K562 (cell line): ENCODE measurements around the gene AGPAT3. TPM values are rescaled to one million over a fixed set of nuclear protein-coding genes. Genes with fewer than 3 reads are reported as not detected.

ENCODE experiments used
- CBFB ChIP-seq: sonication (generic); formaldehyde crosslinking; IDR thresholded peaks from 2 replicates; pipeline ENCODE4 v1.4.0; 2020; ENCODE audit warnings: mild to moderate bottlenecking, missing genetic modification reagents
- CCAR2 ChIP-seq: fragments of 200-400 bp; formaldehyde crosslinking; IDR thresholded peaks from 2 replicates; pipeline ENCODE4 v1.6.1; 2017; ENCODE audit warnings: mild to moderate bottlenecking, low read depth, low read length
- EWSR1 ChIP-seq: fragments of 450-650 bp; IDR thresholded peaks from 2 replicates; pipeline ENCODE4 v1.6.1; 2018; ENCODE audit warnings: borderline replicate concordance, mild to moderate bottlenecking, low read depth, moderate library complexity; ENCODE audit not compliant: partially characterized antibody
- GTF2A2 ChIP-seq: IDR thresholded peaks from 2 replicates; pipeline ENCODE4 v1.6.1; 2016; ENCODE audit warnings: mild to moderate bottlenecking, missing genetic modification characterization, missing compliant biosample characterization
- JUN ChIP-seq, 2 experiments: sonication (generic) in 1 of 2; formaldehyde crosslinking in 1 of 2; IDR thresholded peaks; 2 replicates each; pipeline versions ENCODE4 v1.6.1 to v1.8.0; 2012 to 2022; ENCODE audit warnings: borderline replicate concordance in 2 of 2, mild to moderate bottlenecking in 2 of 2, improper control_type of control experiment in 1 of 2, low read depth in 1 of 2, low read length in 1 of 2, missing genetic modification reagents in 1 of 2
- KDM4B ChIP-seq, 2 experiments: fragments of 450-650 bp in 1 of 2; sonication (generic) in 1 of 2; IDR thresholded peaks; 2 replicates each; pipeline ENCODE4 v1.6.1; 2016 to 2017; ENCODE audit warnings: borderline replicate concordance in 2 of 2, antibody characterized with exemption in 1 of 2, low read depth in 1 of 2, mild to moderate bottlenecking in 1 of 2
- POLR2A ChIP-seq: fragments of 450-650 bp; conservative IDR thresholded peaks from 2 replicates; pipeline ENCODE4 v1.6.1; 2016
- POLR3G ChIP-seq: IDR thresholded peaks from 2 replicates; pipeline ENCODE4 v1.6.1; 2011; ENCODE audit not compliant: insufficient read length, insufficient replicate concordance; ENCODE audit errors: extremely low read depth
- PTRF ChIP-seq: fragments of 450-650 bp; IDR thresholded peaks from 2 replicates; pipeline ENCODE4 v1.6.1; 2016; ENCODE audit warnings: mild to moderate bottlenecking, missing genetic modification characterization, missing compliant biosample characterization
- PYGO2 ChIP-seq: fragments of 450-650 bp; IDR thresholded peaks from 2 replicates; pipeline ENCODE4 v1.6.1; 2016; ENCODE audit warnings: mild to moderate bottlenecking, missing genetic modification characterization, moderate library complexity, missing compliant biosample characterization
- SIX5 ChIP-seq, 2 experiments: IDR thresholded peaks; 2 replicates each; pipeline ENCODE4 v1.6.1; 2011; ENCODE audit warnings: low read length in 2 of 2, borderline replicate concordance in 1 of 2, low read depth in 1 of 2, mild to moderate bottlenecking in 1 of 2, moderate library complexity in 1 of 2; ENCODE audit not compliant: insufficient read depth in 1 of 2
- SRSF3 ChIP-seq: fragments of 200-400 bp; formaldehyde crosslinking; IDR thresholded peaks from 2 replicates; pipeline ENCODE4 v1.6.1; 2016; ENCODE audit warnings: mild to moderate bottlenecking, low read length, moderate library complexity; ENCODE audit not compliant: insufficient read depth
- ZNF445 ChIP-seq: fragments of 250-450 bp; sonication (Bioruptor Pico); IDR thresholded peaks from 2 replicates; pipeline ENCODE4 v1.4.0; 2020; ENCODE audit warnings: low read depth, mild to moderate bottlenecking, moderate library complexity
- ZNF507 ChIP-seq: conservative IDR thresholded peaks from 2 replicates; pipeline ENCODE4 v1.6.1; 2017; ENCODE audit warnings: missing genetic modification characterization, missing compliant biosample characterization
- ZNF830 ChIP-seq: fragments of 250-450 bp; sonication (Bioruptor Pico); IDR thresholded peaks from 2 replicates; pipeline ENCODE4 v1.5.0; 2021; ENCODE audit warnings: mild to moderate bottlenecking
- polyA plus RNA-seq, 8 experiments: library from polyadenylated mRNA; depleted of rRNA in 4 of 8; stranded (reverse) in 5 of 8; unstranded in 3 of 8; fragments of >200 nt; fragmentation: Nextera tagmentation in 2 of 8; fragmentation: Illumina TruSeq in 1 of 8; extraction: Ambion mirVana in 2 of 8; extraction: Trizol in 1 of 8; gene quantifications; 2 replicates each; pipeline versions ENCODE4 v1.2.1 to v1.2.3, GENCODE V29; 2011 to 2014; ENCODE audit warnings: inconsistent platforms in 1 of 8, missing spikeins in 1 of 8
- total RNA-seq, 7 experiments: library from RNA; depleted of rRNA in 6 of 7; stranded (reverse); fragments of >200 nt in 6 of 7; fragmentation: Illumina TruSeq in 2 of 7; extraction: Trizol in 2 of 7; gene quantifications; 2 replicates each; pipeline versions ENCODE4 v1.2.1 to v1.2.3, GENCODE V29; 2011 to 2021; ENCODE audit warnings: low replicate concordance in 1 of 7
- TF ChIP-seq, protein P1 (sequence below): fragments of 250-450 bp; sonication (Bioruptor Pico); IDR thresholded peaks from 2 replicates; pipeline ENCODE4 v1.8.0; 2022; ENCODE audit warnings: inconsistent platforms
- TF ChIP-seq, protein P2 (sequence below): sonication (generic); formaldehyde crosslinking; IDR thresholded peaks from 2 replicates; pipeline ENCODE4 v1.8.0; 2022; ENCODE audit warnings: missing genetic modification reagents, mild to moderate bottlenecking, borderline replicate concordance
- TF ChIP-seq, protein P3 (sequence below): IDR thresholded peaks from 2 replicates; pipeline ENCODE4 v1.6.1; 2011; ENCODE audit warnings: borderline replicate concordance, low read depth, mild to moderate bottlenecking, moderate library complexity, low read length; ENCODE audit not compliant: insufficient read depth, poor library complexity, severe bottlenecking
- TF ChIP-seq, protein P4 (sequence below): IDR thresholded peaks from 3 replicates; pipeline ENCODE4 v1.6.1; 2011; ENCODE audit warnings: borderline replicate concordance, mild to moderate bottlenecking, moderate library complexity; ENCODE audit not compliant: insufficient read length; ENCODE audit errors: extremely low read depth

Gene AGPAT3
- total and polyA plus RNA-seq, 9 of the 15 experiments (the other 6 are each of a cell fraction or from before 2014, with no cell fraction given), result 1.5 to 88.4 (median 35.7) TPM

DNA sequence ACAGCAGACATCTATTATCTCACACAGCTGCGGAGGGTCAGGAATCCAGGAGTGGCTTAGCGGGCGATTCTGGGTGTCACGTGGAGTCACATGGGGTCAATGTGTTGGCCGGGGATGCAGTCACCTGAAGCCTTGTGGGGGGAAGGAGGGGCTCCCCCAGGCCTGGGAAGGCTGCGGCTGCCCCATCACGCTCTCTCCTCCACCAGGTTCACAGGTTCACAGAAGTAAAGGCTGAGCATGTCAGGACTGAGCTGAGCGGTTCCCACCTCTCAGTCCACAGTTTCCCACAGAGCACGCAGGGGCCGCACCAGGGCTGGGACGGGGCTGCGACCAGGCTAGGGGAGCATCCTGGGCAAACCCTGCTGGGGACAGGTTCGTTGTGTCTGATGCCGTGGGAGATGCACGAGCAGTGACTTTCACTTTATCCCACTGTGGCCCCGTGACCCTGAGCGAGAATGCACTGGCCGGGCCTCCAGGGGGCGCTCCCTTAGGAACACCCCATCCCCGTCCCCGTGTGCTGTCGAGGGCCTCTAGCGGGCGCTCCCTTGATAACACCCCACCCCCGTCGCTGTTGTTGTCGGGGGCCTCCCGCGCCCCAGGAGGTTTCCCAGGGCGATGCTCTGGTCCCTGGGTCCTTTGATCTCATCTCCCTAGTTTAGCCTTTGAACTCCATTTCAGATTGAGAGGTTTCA lies 73.9 kb downstream of the AGPAT3 start (continued):
- TF ChIP-seq, protein P1, sequence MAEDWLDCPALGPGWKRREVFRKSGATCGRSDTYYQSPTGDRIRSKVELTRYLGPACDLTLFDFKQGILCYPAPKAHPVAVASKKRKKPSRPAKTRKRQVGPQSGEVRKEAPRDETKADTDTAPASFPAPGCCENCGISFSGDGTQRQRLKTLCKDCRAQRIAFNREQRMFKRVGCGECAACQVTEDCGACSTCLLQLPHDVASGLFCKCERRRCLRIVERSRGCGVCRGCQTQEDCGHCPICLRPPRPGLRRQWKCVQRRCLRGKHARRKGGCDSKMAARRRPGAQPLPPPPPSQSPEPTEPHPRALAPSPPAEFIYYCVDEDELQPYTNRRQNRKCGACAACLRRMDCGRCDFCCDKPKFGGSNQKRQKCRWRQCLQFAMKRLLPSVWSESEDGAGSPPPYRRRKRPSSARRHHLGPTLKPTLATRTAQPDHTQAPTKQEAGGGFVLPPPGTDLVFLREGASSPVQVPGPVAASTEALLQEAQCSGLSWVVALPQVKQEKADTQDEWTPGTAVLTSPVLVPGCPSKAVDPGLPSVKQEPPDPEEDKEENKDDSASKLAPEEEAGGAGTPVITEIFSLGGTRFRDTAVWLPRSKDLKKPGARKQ (CRISPR knock-in tag), result no peak
- TF ChIP-seq, protein P2, sequence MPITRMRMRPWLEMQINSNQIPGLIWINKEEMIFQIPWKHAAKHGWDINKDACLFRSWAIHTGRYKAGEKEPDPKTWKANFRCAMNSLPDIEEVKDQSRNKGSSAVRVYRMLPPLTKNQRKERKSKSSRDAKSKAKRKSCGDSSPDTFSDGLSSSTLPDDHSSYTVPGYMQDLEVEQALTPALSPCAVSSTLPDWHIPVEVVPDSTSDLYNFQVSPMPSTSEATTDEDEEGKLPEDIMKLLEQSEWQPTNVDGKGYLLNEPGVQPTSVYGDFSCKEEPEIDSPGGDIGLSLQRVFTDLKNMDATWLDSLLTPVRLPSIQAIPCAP (CRISPR knock-in tag), result no peak
- TF ChIP-seq, protein P3, sequence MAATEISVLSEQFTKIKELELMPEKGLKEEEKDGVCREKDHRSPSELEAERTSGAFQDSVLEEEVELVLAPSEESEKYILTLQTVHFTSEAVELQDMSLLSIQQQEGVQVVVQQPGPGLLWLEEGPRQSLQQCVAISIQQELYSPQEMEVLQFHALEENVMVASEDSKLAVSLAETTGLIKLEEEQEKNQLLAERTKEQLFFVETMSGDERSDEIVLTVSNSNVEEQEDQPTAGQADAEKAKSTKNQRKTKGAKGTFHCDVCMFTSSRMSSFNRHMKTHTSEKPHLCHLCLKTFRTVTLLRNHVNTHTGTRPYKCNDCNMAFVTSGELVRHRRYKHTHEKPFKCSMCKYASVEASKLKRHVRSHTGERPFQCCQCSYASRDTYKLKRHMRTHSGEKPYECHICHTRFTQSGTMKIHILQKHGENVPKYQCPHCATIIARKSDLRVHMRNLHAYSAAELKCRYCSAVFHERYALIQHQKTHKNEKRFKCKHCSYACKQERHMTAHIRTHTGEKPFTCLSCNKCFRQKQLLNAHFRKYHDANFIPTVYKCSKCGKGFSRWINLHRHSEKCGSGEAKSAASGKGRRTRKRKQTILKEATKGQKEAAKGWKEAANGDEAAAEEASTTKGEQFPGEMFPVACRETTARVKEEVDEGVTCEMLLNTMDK, result peak; percentile 99
- TF ChIP-seq CCAR2 (no peak), PTRF (tag) (no peak), SIX5 (IDR thresholded peaks at IDR 0.05; ENCODE audit: borderline replicate concordance in 1 of 2, insufficient read depth in 1 of 2, low read depth in 1 of 2, low read length in 2 of 2) (no peak), PYGO2 (tag) (no peak), CBFB (peak; percentile 46; the same call in 1 of the 2 replicates), GTF2A2 (tag) (no peak), ZNF445 (CRISPR knock-in tag) (no peak), POLR3G (no peak), JUN (IDR thresholded peaks at IDR 0.05; ENCODE audit: borderline replicate concordance, low read depth, low read length) (peak; percentile 71), JUN (CRISPR knock-in tag; IDR thresholded peaks at IDR 0.05; ENCODE audit: borderline replicate concordance) (no peak), ZNF507 (tag) (no peak), SRSF3 (no peak), POLR2A (no peak), KDM4B (IDR thresholded peaks at IDR 0.05; ENCODE audit: borderline replicate concordance in 2 of 2, low read depth in 1 of 2) (no peak), ZNF830 (CRISPR knock-in tag) (no peak), EWSR1 (no peak)
- TF ChIP-seq, protein P4, sequence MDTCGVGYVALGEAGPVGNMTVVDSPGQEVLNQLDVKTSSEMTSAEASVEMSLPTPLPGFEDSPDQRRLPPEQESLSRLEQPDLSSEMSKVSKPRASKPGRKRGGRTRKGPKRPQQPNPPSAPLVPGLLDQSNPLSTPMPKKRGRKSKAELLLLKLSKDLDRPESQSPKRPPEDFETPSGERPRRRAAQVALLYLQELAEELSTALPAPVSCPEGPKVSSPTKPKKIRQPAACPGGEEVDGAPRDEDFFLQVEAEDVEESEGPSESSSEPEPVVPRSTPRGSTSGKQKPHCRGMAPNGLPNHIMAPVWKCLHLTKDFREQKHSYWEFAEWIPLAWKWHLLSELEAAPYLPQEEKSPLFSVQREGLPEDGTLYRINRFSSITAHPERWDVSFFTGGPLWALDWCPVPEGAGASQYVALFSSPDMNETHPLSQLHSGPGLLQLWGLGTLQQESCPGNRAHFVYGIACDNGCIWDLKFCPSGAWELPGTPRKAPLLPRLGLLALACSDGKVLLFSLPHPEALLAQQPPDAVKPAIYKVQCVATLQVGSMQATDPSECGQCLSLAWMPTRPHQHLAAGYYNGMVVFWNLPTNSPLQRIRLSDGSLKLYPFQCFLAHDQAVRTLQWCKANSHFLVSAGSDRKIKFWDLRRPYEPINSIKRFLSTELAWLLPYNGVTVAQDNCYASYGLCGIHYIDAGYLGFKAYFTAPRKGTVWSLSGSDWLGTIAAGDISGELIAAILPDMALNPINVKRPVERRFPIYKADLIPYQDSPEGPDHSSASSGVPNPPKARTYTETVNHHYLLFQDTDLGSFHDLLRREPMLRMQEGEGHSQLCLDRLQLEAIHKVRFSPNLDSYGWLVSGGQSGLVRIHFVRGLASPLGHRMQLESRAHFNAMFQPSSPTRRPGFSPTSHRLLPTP, result no peak
